GM12875 (cell line): ENCODE measurements around the gene BYSL.

Experiments
- H3K4me3 ChIP-seq: one replicate; pipeline ENCODE4 v1.5.1; 2011; ENCODE audit warnings: low read depth, low read length, control low read depth
- TF ChIP-seq, protein P1 (sequence below): IDR thresholded peaks from 2 replicates; pipeline ENCODE4 v1.5.1; 2011; ENCODE audit warnings: low read depth, mild to moderate bottlenecking, control low read depth, inconsistent platforms, low read length, moderate library complexity, borderline replicate concordance; ENCODE audit not compliant: insufficient read depth

Gene BYSL

DNA sequence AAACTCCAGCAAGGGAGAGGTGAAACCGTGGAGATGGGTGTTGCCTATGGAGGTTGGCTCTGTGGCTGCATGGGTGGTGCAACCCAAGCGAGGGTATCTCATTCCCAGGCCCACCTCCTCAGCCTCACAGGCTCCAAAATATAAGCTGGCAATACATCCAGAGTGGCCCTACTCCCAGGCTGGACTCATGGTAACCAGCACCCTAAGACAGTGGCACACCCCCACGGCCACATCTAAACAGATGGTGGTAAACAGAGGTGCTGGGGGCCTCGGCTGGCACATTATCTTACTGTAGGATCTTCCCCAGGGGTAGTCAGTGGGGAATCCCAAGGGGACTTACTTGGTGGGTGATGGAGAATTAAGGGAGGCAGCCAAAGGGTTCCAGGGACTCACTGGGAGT is 54.0 kb downstream of the BYSL start:
- H3K4me3 ChIP-seq, result no peak overlapping the region
- TF ChIP-seq, protein P1, sequence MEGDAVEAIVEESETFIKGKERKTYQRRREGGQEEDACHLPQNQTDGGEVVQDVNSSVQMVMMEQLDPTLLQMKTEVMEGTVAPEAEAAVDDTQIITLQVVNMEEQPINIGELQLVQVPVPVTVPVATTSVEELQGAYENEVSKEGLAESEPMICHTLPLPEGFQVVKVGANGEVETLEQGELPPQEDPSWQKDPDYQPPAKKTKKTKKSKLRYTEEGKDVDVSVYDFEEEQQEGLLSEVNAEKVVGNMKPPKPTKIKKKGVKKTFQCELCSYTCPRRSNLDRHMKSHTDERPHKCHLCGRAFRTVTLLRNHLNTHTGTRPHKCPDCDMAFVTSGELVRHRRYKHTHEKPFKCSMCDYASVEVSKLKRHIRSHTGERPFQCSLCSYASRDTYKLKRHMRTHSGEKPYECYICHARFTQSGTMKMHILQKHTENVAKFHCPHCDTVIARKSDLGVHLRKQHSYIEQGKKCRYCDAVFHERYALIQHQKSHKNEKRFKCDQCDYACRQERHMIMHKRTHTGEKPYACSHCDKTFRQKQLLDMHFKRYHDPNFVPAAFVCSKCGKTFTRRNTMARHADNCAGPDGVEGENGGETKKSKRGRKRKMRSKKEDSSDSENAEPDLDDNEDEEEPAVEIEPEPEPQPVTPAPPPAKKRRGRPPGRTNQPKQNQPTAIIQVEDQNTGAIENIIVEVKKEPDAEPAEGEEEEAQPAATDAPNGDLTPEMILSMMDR, result no peak

DNA sequence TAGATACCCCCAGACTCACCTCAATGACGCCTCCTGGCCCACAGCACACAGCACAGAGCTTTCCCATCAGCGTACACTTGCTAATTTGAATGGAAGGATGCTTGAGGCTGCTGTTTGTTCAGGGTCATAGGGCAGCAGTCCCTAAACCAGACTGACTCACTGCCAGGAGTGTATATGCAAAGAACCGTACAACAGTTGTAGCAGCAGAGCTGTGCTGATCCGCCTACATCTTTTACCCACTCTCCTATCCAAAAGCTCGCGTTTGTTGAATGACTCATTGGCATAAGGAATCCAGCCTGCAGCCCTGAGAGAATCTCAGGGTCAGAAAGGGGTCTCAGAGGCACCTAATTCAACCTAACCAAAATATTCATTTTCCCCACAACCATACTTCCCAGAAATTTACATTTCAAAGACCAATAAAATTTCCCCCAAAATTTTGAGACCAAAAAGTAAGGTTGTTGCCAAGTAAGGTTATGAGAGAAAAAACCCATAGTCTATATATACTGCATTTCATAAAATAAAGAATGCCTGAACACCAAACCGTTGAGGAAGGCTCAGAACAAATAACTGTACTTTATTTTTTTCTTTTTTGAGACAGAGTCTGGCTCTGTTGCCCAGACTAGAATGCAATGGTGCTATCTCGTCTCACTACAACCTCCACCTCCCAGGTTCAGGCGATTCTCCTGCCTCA is 55.6 kb downstream of the BYSL start:
- TF ChIP-seq, protein P1, result no peak
- no peak overlapping the region for H3K4me3 ChIP-seq
